Ureter (tissue), 1 donor: ENCODE data around the gene ATP10B. TPM values are rescaled to one million over a fixed set of nuclear protein-coding genes. Genes with fewer than 3 reads are reported as not detected.

Experiments used
- DNase-seq: peaks from one replicate; pipeline ENCODE4 v3.0.0-alpha.2; 2020; ENCODE audit warnings: low spot score
- total RNA-seq: library from RNA; stranded (reverse); gene quantifications from one replicate; pipeline ENCODE4 v1.2.4, GENCODE V29; 2023
- donor health status: DM: yes; HTN: yes; CAD: no.

The ATP10B gene
- total RNA-seq, 1 donor from 2014 or later, result 25.1 TPM

- no peak for DNase-seq
Observed at GRCh38 chr5:160514866-160515265, 337.1 kb downstream of the ATP10B start.

- DNase-seq, result no peak
Observed at GRCh38 chr5:160514191-160514590, 337.8 kb downstream of the ATP10B start.

GRCh38 chr5:160513485-160513884 lies 338.5 kb downstream of the ATP10B start:
- no peak for DNase-seq
